ENCODE data around the gene LFNG. TPM values are rescaled to one million over a fixed set of nuclear protein-coding genes. Genes with fewer than 3 reads are reported as not detected.

Gene LFNG
- total RNA-seq, 2 experiments from 2014 or later, result 96.7 to 99.8 TPM

DNA sequence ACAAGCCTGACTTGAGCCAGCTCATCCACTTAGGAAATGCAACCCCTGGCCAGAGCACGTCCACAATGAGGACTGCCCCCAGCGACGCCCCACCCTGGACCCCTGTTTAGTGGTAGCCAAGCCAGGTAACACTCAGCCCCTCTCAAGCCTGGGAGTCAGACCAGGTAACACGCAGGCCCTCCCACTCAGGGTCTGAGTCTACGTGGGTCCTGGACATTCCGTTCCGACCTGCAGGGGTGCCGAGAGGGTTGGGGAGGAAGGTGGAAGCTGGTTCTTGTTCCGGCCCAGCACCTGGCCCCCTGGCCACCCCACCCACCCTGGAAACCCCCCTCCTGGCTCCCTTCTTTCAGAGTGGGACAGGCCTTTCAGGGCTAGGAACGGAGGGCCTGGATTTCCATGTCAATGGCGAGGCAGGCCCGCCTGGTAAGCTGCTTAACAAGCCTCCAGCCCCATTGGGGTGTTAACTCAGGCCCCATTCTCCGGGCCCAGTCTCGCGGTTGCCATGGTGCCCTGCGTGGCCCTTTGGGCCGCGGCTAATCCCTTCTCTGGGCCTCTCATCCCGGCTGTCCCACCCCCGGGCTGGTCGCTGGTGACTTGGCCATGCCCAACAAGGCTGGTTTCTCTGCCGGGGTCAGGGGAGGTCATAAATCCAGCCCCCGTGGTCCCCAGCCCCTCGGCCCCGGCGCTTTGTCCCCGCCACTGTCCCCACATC, 19.7 kb upstream of the LFNG start:
- intact Hi-C loops (cut with DNase I, micrococcal nuclease), result no loop called here
- Mint-ChIP-seq H3K4me1 (ENCODE audit: low read depth) (no peaks in the 10 kb centered on the region), H3K36me3 (ENCODE audit: low read depth) (no peaks in the 10 kb centered on the region), H3K27me3 (peaks cover 5% of the 10 kb centered on the region), H3K4me3 (no peak overlapping the region), H3K27ac (no peak overlapping the region), H3K9me3 (no peaks in the 10 kb centered on the region)
- Histone ChIP-seq H3K27ac (ENCODE audit: low read depth in 1 of 2, low read length in 2 of 2) (no peak overlapping the region), H3K4me1 (ENCODE audit: insufficient read depth, low read length) (peaks cover 20% of the 10 kb centered on the region), H3K36me3 (ENCODE audit: insufficient read depth, low read length) (no peaks in the 10 kb centered on the region), H3K27me3 (ENCODE audit: control insufficient read depth in 1 of 2, insufficient read depth in 2 of 2, low read length in 2 of 2) (peaks cover 5 to 14% of the 10 kb centered on the region in 2 experiments), H3K4me3 (ENCODE audit: low read length) (no peak overlapping the region), H3K9me3 (ENCODE audit: control insufficient read depth in 1 of 2, insufficient read depth in 1 of 2, low read length in 2 of 2) (peaks cover 0 to 16% of the 10 kb centered on the region in 2 experiments)
- ChIA-PET POLR2A (interaction anchor here (1.3 to 1.9 kb wide), 2 partner anchors 9 to 11 kb away, joined by 5 to 7 read pairs; no protein-coding TSS in a partner anchor), CTCF (interaction anchor here (0.7 kb wide), 1 partner anchor 31 kb away, joined by 3 read pairs; no protein-coding TSS in a partner anchor)
- DNase-seq, result no peak
- TF ChIP-seq, protein P1, sequence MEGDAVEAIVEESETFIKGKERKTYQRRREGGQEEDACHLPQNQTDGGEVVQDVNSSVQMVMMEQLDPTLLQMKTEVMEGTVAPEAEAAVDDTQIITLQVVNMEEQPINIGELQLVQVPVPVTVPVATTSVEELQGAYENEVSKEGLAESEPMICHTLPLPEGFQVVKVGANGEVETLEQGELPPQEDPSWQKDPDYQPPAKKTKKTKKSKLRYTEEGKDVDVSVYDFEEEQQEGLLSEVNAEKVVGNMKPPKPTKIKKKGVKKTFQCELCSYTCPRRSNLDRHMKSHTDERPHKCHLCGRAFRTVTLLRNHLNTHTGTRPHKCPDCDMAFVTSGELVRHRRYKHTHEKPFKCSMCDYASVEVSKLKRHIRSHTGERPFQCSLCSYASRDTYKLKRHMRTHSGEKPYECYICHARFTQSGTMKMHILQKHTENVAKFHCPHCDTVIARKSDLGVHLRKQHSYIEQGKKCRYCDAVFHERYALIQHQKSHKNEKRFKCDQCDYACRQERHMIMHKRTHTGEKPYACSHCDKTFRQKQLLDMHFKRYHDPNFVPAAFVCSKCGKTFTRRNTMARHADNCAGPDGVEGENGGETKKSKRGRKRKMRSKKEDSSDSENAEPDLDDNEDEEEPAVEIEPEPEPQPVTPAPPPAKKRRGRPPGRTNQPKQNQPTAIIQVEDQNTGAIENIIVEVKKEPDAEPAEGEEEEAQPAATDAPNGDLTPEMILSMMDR (IDR thresholded peaks at IDR 0.05), result no peak
- no peak for ATAC-seq (ENCODE audit: poor library complexity)

DNA sequence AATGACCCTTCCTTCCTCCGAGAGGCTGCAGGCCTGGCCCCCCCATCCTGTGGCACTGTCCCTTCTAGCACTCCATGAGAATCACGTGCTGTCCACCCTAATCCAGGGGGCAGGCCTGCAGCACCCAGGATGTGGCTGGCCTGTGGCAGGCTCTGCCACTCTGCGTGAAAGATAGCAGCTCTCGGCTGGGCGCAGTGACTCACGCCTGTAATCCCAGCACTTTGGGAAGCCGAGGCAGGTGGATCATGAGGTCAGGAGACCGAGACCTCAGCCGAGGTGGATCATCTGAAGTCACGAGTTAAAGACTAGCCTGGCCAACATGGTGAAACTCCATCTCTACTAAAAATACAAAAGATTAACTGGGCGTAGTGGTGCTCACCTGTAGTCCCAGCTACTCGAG, 18.9 kb upstream of the LFNG start:
- H3K4me3 Mint-ChIP-seq, result no peak overlapping the region
- ATAC-seq (ENCODE audit: poor library complexity) (no peak), DNase-seq (no peak)
- H3K4me3 ChIP-seq (ENCODE audit: low read length), result no peak overlapping the region
- peaks cover 20% of the 10 kb centered on the region for H3K4me1 ChIP-seq (ENCODE audit: insufficient read depth, low read length)
- H3K36me3 Mint-ChIP-seq (ENCODE audit: low read depth), result no peaks in the 10 kb centered on the region
- no peaks in the 10 kb centered on the region for H3K36me3 ChIP-seq (ENCODE audit: insufficient read depth, low read length)
- peaks cover 0 to 16% of the 10 kb centered on the region in 2 experiments for H3K9me3 ChIP-seq (ENCODE audit: control insufficient read depth in 1 of 2, insufficient read depth in 1 of 2, low read length in 2 of 2)
- H3K9me3 Mint-ChIP-seq, result no peaks in the 10 kb centered on the region
- TF ChIP-seq, protein P1 (IDR thresholded peaks at IDR 0.05), result no peak
- POLR2A ChIA-PET, result no interaction called here
- intact Hi-C loops (cut with DNase I, micrococcal nuclease), result no loop called here
- no peaks in the 10 kb centered on the region for H3K4me1 Mint-ChIP-seq (ENCODE audit: low read depth)
- H3K27ac Mint-ChIP-seq, result no peak overlapping the region
- H3K27me3 Mint-ChIP-seq, result peaks cover 5% of the 10 kb centered on the region
- no peak overlapping the region for H3K27ac ChIP-seq (ENCODE audit: low read depth in 1 of 2, low read length in 2 of 2)
- CTCF ChIA-PET, result no interaction called here
- peaks cover 5 to 14% of the 10 kb centered on the region in 2 experiments for H3K27me3 ChIP-seq (ENCODE audit: control insufficient read depth in 1 of 2, insufficient read depth in 2 of 2, low read length in 2 of 2)

DNA sequence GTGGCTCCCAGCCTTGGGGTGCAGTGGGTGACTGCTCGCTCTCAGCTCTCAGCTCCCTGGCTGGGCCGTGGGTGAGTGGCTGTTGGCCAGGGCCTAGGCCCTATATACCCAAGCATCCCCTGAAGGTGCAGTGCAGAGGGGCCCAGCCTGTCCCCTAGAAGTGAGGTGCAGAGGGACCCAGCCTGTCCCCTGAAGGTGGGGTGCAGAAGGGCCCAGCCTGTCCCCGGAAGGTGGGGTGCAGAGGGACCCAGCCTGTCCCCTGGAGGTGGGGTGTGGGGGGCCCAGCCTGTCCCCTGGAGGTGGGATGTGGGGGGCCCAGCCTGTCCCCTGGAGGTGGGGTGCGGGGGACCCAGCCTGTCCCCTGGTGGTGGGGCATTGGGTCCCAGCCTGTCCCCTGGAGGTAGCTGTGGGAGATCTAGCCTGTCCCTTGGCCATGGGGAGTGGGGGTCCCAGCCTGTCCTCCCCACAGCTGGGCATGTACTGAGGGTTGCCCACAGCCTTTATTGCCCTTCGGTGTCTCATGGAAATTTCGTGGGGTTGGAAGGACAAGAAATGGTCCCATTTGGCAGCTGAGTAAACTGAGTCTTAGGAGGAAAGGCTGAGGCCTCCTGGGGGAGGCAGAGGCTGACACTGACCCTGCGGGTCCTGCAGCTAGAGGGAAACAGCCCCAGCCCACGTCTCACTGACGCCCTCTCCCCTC, 17.5 kb upstream of the LFNG start:
- H3K27me3 Mint-ChIP-seq, result no peaks in the 10 kb centered on the region
- H3K27ac Mint-ChIP-seq, result no peak overlapping the region
- DNase-seq (no peak), ATAC-seq (ENCODE audit: poor library complexity) (no peak)
- H3K36me3 Mint-ChIP-seq (ENCODE audit: low read depth), result no peaks in the 10 kb centered on the region
- H3K36me3 ChIP-seq (ENCODE audit: insufficient read depth, low read length), result no peaks in the 10 kb centered on the region
- H3K9me3 Mint-ChIP-seq, result no peaks in the 10 kb centered on the region
- peaks cover 0 to 11% of the 10 kb centered on the region in 2 experiments for H3K9me3 ChIP-seq (ENCODE audit: control insufficient read depth in 1 of 2, insufficient read depth in 1 of 2, low read length in 2 of 2)
- ChIA-PET POLR2A (interaction anchor here (0.9 to 1.1 kb wide), 2 partner anchors 21 to 28 kb away, joined by 3 read pairs; no protein-coding TSS in a partner anchor), CTCF (no interaction called here)
- peaks cover 5% of the 10 kb centered on the region for H3K4me1 Mint-ChIP-seq (ENCODE audit: low read depth)
- H3K4me1 ChIP-seq (ENCODE audit: insufficient read depth, low read length), result peaks cover 21% of the 10 kb centered on the region
- H3K27me3 ChIP-seq (ENCODE audit: control insufficient read depth in 1 of 2, insufficient read depth in 2 of 2, low read length in 2 of 2), result peaks cover 3 to 14% of the 10 kb centered on the region in 2 experiments
- no peak overlapping the region for H3K4me3 ChIP-seq (ENCODE audit: low read length)
- TF ChIP-seq, protein P1 (IDR thresholded peaks at IDR 0.05), result no peak
- intact Hi-C loops (cut with DNase I, micrococcal nuclease), result no loop called here
- no peak overlapping the region for H3K4me3 Mint-ChIP-seq
- H3K27ac ChIP-seq (ENCODE audit: low read depth in 1 of 2, low read length in 2 of 2), result no peak overlapping the region
